ENCODE measurements around the gene TRPM1. TPM values are rescaled to one million over a fixed set of nuclear protein-coding genes. Genes with fewer than 3 reads are reported as not detected.
A peak's percentile ranks its signal among the peaks of the same experiment; 100 is the strongest.

TRPM1 gene
- polyA plus RNA-seq, 2 of the 4 experiments (the other 2 are of a cell fraction): not detected

GRCh38 chr15:31106495-31107300 lies 5.2 kb upstream of the TRPM1 start:
- POLR2A ChIA-PET: no interaction called here
- DNase-seq (ENCODE audit: low read depth in 1 of 2, low spot score in 1 of 2) (no peak), FAIRE-seq (peak; percentile 63), ATAC-seq (no peak)
- CTCF ChIA-PET: interaction anchor here (2.0 to 2.1 kb wide), 3 partner anchors 20 to 23 kb away, joined by 6 to 15 read pairs (median 11); no protein-coding TSS in a partner anchor
- no peaks in the 10 kb centered on the region for H3K9me3 ChIP-seq
- H3K4me2 ChIP-seq: no peak overlapping the region
- TF ChIP-seq CBX2 (IDR thresholded peaks at IDR 0.05; ENCODE audit: borderline replicate concordance, low read depth) (no peak), FOSL2 (IDR thresholded peaks at IDR 0.05) (no peak), FOSL2 (CRISPR knock-in tag; IDR thresholded peaks at IDR 0.05) (no peak), MAFK (IDR thresholded peaks at IDR 0.05; ENCODE audit: partially characterized antibody) (peak; percentile 89), POLR2AphosphoS2 (conservative IDR thresholded peaks at IDR 0.05; ENCODE audit: low read length) (no peak)
- H3K4me1 ChIP-seq: 0 out of 3 replicates have a peak, but pooled peaks cover 7% of the 10 kb centered on the region
- no peak overlapping the region for H3K27ac ChIP-seq
- WGBS (ENCODE audit: missing lambda C conversion rate): 68% methylated on average over 7 of the region's 7 CpGs
- H3K4me3 ChIP-seq: no peak overlapping the region

- TF ChIP-seq TFCP2L1 (CRISPR knock-in tag; IDR thresholded peaks at IDR 0.05) (no peak), ESRRA (IDR thresholded peaks at IDR 0.05; ENCODE audit: borderline replicate concordance, low read length) (no peak), CTCF (IDR thresholded peaks at IDR 0.05) (no peak), FOSL2 (IDR thresholded peaks at IDR 0.05) (no peak), FOSL2 (CRISPR knock-in tag; IDR thresholded peaks at IDR 0.05) (no peak), CHD4 (IDR thresholded peaks at IDR 0.05; ENCODE audit: borderline replicate concordance) (no peak), BCL3 (IDR thresholded peaks at IDR 0.05) (no peak), CEBPB (IDR thresholded peaks at IDR 0.05) (no peak), FOSB (CRISPR knock-in tag; IDR thresholded peaks at IDR 0.05) (no peak), NR3C1 (IDR thresholded peaks at IDR 0.05) (no peak), POLR2AphosphoS2 (conservative IDR thresholded peaks at IDR 0.05; ENCODE audit: low read length) (no peak), FOXS1 (CRISPR knock-in tag; IDR thresholded peaks at IDR 0.05) (no peak), KDM1A (IDR thresholded peaks at IDR 0.05; ENCODE audit: low read depth) (no peak), GATA3 (IDR thresholded peaks at IDR 0.05; ENCODE audit: borderline replicate concordance) (no peak), TP53 (CRISPR knock-in tag; IDR thresholded peaks at IDR 0.05) (no peak), MAFK (IDR thresholded peaks at IDR 0.05; ENCODE audit: partially characterized antibody) (no peak)
- TF ChIP-seq, protein P1, sequence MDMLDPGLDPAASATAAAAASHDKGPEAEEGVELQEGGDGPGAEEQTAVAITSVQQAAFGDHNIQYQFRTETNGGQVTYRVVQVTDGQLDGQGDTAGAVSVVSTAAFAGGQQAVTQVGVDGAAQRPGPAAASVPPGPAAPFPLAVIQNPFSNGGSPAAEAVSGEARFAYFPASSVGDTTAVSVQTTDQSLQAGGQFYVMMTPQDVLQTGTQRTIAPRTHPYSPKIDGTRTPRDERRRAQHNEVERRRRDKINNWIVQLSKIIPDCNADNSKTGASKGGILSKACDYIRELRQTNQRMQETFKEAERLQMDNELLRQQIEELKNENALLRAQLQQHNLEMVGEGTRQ (IDR thresholded peaks at IDR 0.05): no peak
- no peak for DNase-seq (ENCODE audit: low read depth in 1 of 2, low spot score in 1 of 2)
- Histone ChIP-seq H3K4me1 (peaks cover 14% of the 10 kb centered on the region; the same call in 2 of the 3 replicates), H3K4me3 (no peak overlapping the region), H3K4me2 (no peak overlapping the region), H3K9me3 (no peaks in the 10 kb centered on the region), H3K27ac (no peak overlapping the region)
- CTCF ChIA-PET: interaction anchor here (0.7 kb wide), 1 partner anchor 23 kb away, joined by 6 read pairs; no protein-coding TSS in a partner anchor
- ATAC-seq: no peak
- POLR2A ChIA-PET: interaction anchor here (2.1 kb wide), 1 partner anchor 113 kb away, joined by 9 read pairs; the partner anchor contains the start of gene MTMR10
- WGBS (ENCODE audit: missing lambda C conversion rate): 72% methylated on average over 6 of the region's 6 CpGs
- FAIRE-seq: no peak
Measured at GRCh38 chr15:31104003-31104402, 2.5 kb upstream of the TRPM1 start.
